Midbrain (tissue), 1 donor: Measurements from ENCODE around the gene HECW1.
"Not testable (repeated sequence)": the region's sequence is repeated elsewhere in the genome, so short reads cannot be mapped to it uniquely, and the experiment has no call there.

Source experiments
- DNase-seq: peaks from one replicate; lab custom pipeline; 2025; lab: John Stamatoyannopoulos, UW

Gene HECW1

GRCh38 chr7:43208242-43208641 lies 95.8 kb downstream of the HECW1 start:
- no peak for DNase-seq

GRCh38 chr7:43210539-43210938 lies 98.1 kb downstream of the HECW1 start:
- not testable (repeated sequence) for DNase-seq

- no peak for DNase-seq
Measured at GRCh38 chr7:43211286-43211685, 98.8 kb downstream of the HECW1 start.

DNA sequence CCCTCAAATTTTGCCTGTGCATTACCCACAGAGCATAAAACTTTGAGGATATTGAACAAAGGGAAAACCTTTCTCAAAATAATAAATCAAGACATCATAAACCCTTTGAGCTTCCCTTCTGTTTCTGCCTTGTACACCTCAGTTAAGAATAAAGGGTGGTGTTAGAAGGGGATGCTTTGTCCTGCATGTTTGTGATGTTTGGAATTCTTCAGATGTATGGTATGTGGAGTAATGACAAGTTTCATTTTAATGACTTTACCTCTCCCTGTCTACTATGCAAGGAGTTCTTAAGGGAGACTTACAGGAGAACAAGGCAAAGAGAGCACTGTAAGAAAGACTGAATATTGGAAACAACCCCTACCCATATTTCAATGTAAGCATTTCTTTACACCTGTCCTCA lies 99.2 kb downstream of the HECW1 start:
- no peak for DNase-seq

GRCh38 chr7:43212921-43213320 lies 100.5 kb downstream of the HECW1 start:
- no peak for DNase-seq

GRCh38 chr7:43215061-43215460 lies 102.6 kb downstream of the HECW1 start:
- no peak for DNase-seq

DNA sequence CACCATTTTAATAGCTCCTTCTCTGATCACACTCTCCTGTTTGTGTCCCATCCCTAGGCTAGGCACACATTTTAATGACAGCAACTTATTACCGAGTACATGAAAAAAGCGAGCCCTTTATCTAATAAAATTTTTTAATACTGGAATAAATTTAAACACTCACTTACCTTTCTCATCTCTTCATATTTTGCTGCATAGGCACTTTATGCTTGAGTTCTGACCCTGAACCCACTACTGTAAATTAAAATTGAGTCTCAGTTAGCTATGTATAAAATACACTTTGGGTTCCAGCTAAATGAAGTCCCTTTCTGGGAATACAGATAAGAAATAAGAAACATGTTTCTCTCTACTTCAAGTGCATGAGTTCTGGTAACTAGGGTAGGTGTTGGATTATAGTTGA lies 104.6 kb downstream of the HECW1 start:
- DNase-seq = no peak

GRCh38 chr7:43218901-43219300 lies 106.5 kb downstream of the HECW1 start:
- DNase-seq = not testable (repeated sequence)

DNA sequence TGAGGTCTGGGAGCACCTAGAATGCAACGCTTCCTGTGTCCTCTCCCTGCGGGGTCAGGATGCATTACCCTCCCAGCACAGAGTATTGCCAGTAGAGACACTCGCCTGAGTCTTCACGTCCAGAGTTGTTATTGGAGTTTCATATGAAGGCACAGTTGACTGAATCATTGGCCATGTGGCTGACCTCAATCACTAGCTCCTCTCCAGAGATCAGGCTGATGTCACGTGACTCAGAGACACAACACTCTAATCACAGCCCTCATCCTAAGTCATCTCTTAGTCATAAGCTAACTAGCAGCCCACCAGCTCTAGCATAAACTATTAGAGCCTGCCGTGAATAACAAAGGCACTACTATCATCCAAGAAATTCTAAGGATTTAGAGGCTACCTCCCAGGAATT lies 107.8 kb downstream of the HECW1 start:
- no peak for DNase-seq

GRCh38 chr7:43220742-43221141 lies 108.3 kb downstream of the HECW1 start:
- no peak for DNase-seq

DNA sequence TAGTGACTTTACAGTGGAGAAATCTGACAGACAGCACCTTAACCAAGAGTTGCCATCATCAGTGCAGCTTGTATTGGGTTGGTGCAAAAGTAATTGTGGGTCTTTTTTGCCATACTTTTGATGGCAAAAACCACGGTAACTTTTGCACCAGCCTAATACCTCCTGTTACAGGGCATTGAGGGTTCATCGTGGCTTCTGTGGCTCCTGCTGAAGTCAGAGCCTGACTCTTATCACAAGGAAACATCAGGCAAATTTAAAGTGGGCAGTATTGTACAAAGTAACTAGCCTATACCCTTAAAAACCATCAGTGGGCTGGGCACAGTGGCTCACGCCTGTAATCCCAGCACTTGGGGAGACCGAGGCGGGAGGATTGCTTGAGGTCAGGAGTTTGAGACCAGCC lies 117.4 kb downstream of the HECW1 start:
- DNase-seq = no peak

GRCh38 chr7:43232366-43232765 lies 119.9 kb downstream of the HECW1 start:
- no peak for DNase-seq

GRCh38 chr7:43234073-43234472 lies 121.6 kb downstream of the HECW1 start:
- DNase-seq = no peak

- DNase-seq = no peak
Measured at GRCh38 chr7:43234968-43235367, 122.5 kb downstream of the HECW1 start.

- DNase-seq = no peak
Measured at GRCh38 chr7:43240565-43240964, 128.1 kb downstream of the HECW1 start.

DNA sequence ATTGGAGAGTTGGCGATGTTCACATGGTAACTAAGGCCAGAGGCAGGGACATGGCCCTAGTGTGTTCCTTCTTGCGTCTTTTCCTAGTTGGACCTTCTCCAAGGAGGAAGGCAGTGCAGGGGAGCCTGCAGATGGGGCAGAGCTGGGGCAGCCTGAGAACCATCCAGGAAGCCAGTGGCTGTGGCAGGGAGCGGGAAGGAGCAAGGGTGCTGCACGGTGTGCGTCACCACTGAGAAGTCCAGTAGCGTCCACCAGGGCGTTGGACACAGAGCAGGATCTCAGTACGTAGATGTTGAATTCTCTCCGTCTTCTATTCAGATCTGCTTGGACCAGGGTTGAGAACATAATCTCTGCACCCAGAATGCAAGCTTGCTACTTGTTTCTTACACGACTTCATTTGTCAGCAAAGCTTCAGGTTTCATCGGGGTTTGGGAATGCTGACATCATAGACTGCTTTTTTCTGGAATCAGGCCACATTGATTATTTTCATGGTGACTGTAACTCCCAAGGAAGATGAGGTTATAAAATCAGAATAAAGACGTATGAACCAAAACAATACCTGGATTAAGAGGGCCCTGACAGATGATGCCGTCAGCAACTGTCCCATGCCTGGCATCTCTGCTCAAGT lies 130.3 kb downstream of the HECW1 start:
- DNase-seq = no peak

- no peak for DNase-seq
Measured at GRCh38 chr7:43244232-43244631, 131.8 kb downstream of the HECW1 start.

GRCh38 chr7:43244784-43245183 lies 132.3 kb downstream of the HECW1 start:
- DNase-seq = no peak

GRCh38 chr7:43247757-43248156 lies 135.3 kb downstream of the HECW1 start:
- no peak for DNase-seq

DNA sequence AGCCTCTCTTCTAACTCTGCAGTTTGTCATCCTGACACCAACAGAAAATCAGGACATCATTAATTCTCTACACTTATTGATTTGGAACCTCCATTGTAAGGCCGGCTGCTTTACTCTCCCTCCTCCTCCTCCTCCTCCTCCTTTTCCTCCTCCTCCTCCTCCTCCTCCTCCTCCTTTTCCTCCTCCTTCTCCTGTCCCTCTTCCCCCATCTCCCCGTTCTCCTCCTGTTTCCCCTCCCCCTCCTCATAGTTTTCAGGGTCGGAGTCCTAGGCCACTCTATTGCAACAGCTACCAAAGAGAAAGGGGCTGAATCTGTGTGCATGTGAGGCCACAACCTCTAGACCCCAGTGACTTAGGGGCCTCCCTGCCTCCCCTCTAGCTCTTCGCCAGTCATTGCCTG lies 136.1 kb downstream of the HECW1 start:
- DNase-seq = no peak

DNA sequence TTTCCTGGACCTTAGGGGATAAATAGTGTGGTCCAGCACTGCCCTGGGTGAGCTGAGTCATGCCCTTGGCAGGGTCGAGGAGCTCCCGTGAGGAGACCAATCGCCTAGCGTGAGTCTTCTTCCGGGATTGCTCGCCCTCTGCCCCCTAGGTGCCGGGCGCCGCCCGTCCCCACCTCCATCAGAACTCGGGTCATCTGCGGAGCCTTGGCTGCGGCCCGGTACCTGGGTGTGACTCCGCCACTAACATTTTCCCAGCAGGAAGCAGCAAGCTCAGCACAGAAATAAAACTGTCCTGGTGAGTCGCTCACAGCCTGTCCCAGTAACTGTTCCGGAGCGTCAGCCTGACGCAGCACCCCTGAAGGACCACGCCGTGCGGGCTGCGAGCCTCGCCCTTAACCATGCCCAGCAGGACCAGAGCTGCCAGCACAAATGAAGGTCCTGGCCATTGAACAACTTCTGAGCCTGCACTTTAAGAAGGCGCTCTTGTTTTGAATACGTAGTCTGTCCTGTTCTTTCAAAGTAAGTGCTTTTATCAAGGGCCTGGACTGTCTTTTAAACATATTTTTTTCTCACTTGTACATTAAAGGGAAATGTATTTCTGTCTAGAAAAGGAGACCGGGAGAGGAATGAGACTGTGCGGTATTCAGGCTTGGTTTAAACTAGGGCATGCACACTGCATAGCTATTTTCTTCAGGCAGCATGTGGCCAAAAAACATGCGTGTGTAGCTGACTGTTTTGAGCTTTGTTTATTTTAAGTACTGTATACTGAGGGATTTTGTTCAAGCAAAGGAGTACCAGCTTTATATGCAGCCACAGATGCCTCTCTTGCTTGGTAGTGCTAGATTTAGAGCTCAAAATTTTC lies 136.7 kb downstream of the HECW1 start:
- DNase-seq = peak; percentile 22

DNA sequence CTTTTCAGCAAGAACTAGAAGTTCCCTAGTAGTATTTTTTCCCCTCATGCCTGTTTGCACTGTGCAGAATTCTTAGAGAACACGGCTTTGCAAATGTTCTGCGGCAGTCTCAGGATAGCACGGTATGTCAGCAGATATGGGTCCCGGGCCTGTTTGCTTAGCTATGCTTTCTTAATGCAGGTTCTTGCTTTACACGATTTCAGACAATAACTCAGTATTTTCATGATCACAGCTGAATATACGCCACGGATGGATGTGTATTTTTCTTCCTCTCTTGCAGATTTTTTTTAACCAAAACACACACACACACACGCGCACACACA lies 137.3 kb downstream of the HECW1 start:
- DNase-seq = no peak

DNA sequence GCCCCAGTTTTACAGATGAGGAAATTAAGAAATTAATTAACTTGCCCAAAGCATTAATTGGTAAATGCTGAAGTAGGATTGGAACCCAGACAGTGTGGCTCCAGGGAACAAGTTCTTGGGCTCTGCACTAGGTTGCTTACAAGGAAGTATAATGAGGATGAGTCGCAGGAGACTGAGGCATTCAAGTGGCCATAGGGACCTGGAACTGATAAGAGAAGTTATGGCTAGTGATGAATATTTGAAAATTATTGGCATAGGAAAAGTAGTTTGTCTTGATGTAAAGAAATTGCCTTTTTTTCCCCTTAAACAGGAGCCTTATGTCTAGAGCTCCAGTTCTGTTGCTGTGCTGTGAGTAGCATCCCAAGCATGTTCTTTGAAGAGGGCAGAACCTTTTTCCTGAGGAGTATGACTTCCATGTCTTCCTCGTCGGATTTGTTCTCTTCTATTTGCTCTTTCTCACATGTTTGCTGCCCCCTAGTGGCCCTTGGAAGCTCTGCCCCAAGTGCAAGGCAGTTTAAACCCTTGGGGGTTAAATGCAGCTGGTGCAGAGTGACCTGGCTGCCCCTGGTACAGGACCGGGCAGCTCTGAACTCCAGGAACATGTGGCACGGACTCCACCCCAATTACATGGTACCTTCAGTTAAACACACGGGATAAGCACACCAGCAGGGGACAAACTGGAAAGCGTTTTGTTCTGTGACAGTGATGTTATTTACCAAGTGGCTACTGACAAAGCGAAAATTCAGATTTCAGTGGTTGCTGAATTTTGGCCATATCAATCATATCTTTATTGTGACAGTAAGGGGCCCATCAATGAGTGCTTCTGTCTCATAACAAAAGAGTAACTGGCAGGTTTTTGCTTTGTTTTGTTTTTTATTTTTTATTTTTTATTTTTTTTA lies 148.8 kb downstream of the HECW1 start:
- peak; percentile 66 for DNase-seq
